RWPE1 (cell line): ENCODE results near the gene LTO1.

Experiments used
- CTCF ChIA-PET: fragments of 350-600 bp; sonication (Branson Sonifier 250); formaldehyde crosslinking; extraction: SDS; loops from one replicate; lab custom pipeline; 2021; lab: Yijun Ruan, JAX
- POLR2A ChIA-PET: fragments of 400-600 bp; formaldehyde crosslinking; extraction: SDS; loops from one replicate; lab custom pipeline; 2020; ENCODE audit warnings: antibody characterized with exemption; ENCODE audit not compliant: low non-redundant PET; lab: Yijun Ruan, JAX
- DNase-seq: peaks from one replicate; pipeline ENCODE4 v3.0.0; 2012; ENCODE audit warnings: low spot score
- H3K27ac ChIP-seq: fragments of 450-650 bp; 2 replicates; pipeline ENCODE4 v1.5.1; 2017
- CTCF ChIP-seq: fragments of 450-650 bp; conservative IDR thresholded peaks from 2 replicates; pipeline ENCODE4 v1.5.1; 2017; ENCODE audit warnings: low read depth, mild to moderate bottlenecking

The LTO1 gene

GRCh38 chr11:69702769-69703452 lies 27.8 kb upstream of the LTO1 start:
- ChIA-PET CTCF (no interaction called here), POLR2A (no interaction called here)
- TF ChIP-seq CTCF: no peak
- no peak for DNase-seq
- no peak overlapping the region for H3K27ac ChIP-seq

GRCh38 chr11:69702239-69702691 lies 27.1 kb upstream of the LTO1 start:
- ChIA-PET POLR2A (no interaction called here), CTCF (no interaction called here)
- no peak overlapping the region for H3K27ac ChIP-seq
- TF ChIP-seq CTCF: no peak
- DNase-seq: no peak

DNA sequence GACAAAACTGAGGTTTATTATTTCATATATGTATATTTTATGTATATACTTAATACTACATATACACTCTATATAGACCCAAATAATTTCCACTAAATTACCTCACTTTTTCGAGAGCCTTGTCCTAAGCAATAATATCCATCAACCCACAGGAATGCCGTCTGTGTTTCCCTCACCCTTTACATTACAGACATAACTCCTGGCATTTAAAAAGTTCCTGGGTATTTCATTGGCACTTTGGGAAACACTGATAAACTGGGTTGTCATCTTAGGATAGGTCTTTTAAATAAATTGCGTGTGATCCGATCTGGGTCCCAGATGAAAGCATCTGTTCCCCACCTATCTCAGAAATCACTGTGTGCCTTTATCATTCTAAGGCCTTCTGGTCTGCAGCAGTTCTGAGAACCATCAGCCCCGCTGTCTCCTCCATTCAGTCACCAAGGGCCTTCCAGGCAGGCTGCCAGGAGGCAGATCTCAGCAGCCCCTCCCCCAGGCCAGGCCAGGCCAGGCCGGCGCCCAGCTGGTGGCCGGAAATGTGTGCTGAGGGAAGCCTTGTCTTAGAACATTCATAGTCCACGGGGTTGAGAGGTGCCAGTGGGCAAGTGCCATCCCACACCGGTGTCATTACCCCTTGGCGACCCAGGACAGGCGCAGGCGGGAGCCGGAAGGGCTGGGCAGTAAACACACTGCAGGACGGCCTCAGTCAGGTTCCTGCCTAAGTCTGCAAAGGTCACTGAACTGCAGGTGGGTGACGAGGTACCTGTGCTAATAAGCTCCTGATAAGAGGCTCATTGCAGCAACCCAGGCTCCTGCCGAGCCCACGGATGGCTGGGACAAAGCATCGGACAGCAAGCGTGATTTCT lies 25.4 kb upstream of the LTO1 start:
- no peak for DNase-seq
- CTCF ChIA-PET: no interaction called here
- H3K27ac ChIP-seq: no peak overlapping the region

GRCh38 chr11:69699213-69699612 lies 24.1 kb upstream of the LTO1 start:
- ChIA-PET CTCF (interaction anchor here (0.6 kb wide), 1 partner anchor 30 kb away, joined by 6 read pairs; no protein-coding TSS in a partner anchor), POLR2A (no interaction called here)
- TF ChIP-seq CTCF: no peak
- no peak overlapping the region for H3K27ac ChIP-seq
- no peak for DNase-seq

More for the DNA sequence above, 25.4 kb upstream of the LTO1 start:
- TF ChIP-seq CTCF: no peak
- POLR2A ChIA-PET: interaction anchor here (0.6 kb wide), 1 partner anchor 385 kb away, joined by 5 read pairs; no protein-coding TSS in a partner anchor

DNA sequence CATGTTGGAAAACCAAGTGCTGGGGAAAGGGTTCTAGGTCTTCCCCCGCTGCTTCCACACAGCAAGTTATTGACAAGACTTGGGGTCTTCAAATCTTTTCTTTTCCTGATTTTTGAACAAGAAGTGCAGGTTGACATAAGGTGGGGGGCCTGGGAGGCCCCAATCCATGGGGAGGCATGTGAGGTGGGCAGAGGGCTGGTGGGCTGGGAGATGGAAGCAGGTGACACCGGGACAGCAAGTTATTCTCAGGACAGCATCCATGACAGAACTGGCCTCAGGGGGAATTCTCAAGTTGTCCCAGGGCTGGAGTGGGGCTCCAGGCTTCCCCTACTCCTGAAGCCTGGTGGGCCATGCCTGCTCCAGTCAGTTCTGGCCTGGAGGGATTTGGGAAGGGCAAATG lies 23.2 kb upstream of the LTO1 start:
- DNase-seq: no peak
- POLR2A ChIA-PET: no interaction called here
- CTCF ChIA-PET: interaction anchor here (0.7 kb wide), 1 partner anchor 484 kb away, joined by 4 read pairs; no protein-coding TSS in a partner anchor
- TF ChIP-seq CTCF: no peak
- no peak overlapping the region for H3K27ac ChIP-seq

- no peak overlapping the region for H3K27ac ChIP-seq
- no peak for DNase-seq
- ChIA-PET POLR2A (no interaction called here), CTCF (interaction anchor here (0.7 kb wide), 1 partner anchor 484 kb away, joined by 4 read pairs; no protein-coding TSS in a partner anchor)
- TF ChIP-seq CTCF: no peak
Observed at GRCh38 chr11:69697861-69698260, 22.7 kb upstream of the LTO1 start.
